OCI-M1 (cell line): Measurements from ENCODE around the gene PIK3R5.

Source experiments
- DNase-seq: peaks from one replicate; lab custom pipeline; 2025; lab: John Stamatoyannopoulos, UW

The PIK3R5 gene

GRCh38 chr17:8879410-8879809 lies 86.1 kb downstream of the PIK3R5 start:
- DNase-seq: no peak

GRCh38 chr17:8877984-8878383 lies 87.5 kb downstream of the PIK3R5 start:
- no peak for DNase-seq

- no peak for DNase-seq
These were observed 89.5 kb downstream of the PIK3R5 start for GRCh38 chr17:8875957-8876356.

DNA sequence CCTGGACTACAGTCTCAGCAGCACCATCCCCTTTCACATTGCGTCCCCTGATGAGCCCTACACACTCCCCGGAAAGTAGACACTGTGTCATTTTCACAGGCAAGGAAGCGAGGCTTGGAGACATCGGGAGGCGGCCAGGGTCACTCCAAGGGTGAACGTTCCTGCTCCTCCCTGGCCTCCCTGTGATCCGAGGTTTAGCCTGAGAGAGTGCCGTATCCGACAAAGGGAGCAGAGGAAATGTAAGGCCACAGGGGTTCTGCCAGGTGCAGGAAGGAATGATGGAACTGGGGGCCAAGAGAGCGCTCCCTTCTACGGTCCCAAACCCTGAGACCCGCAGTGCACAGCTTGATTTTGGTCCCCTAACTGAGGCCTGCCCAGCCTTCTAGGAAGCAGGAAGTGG lies 90.1 kb downstream of the PIK3R5 start:
- no peak for DNase-seq

- DNase-seq: no peak
These were observed 91.4 kb downstream of the PIK3R5 start for GRCh38 chr17:8873801-8874715.

DNA sequence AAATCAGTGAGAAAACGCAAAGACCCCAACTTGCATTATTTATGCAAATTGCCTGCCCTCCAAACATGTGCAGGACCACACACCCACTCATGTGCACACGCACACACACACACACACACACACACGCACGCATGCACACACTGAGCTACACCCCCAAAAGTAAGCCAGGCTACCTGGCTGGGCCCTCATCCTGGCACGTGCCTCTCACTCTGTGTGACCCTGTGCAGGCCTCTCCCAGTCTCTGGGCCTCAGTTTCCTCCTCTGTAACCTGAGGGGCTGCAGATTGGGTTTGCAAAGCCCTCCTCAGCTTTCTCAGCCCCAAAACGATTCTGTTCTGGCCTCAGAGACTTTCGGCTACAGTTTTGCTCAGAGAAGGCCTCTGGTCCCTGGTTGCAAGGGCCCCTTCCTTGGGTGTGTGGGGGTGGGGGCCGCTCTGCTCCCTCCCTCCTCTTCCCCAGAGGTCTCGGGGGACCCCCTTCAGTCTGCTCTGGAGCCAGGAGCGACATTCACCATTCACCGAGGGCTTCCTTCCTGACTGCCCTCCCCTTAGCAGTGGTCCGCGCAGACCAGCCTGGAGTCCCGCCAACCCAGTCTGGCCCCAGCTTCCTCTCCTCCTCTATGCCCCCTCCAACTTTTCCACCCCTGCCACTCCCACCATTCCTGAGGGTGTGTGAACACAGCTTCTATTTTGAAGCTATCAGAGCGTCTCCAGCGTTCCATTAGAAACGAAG lies 92.6 kb downstream of the PIK3R5 start:
- no peak for DNase-seq

DNA sequence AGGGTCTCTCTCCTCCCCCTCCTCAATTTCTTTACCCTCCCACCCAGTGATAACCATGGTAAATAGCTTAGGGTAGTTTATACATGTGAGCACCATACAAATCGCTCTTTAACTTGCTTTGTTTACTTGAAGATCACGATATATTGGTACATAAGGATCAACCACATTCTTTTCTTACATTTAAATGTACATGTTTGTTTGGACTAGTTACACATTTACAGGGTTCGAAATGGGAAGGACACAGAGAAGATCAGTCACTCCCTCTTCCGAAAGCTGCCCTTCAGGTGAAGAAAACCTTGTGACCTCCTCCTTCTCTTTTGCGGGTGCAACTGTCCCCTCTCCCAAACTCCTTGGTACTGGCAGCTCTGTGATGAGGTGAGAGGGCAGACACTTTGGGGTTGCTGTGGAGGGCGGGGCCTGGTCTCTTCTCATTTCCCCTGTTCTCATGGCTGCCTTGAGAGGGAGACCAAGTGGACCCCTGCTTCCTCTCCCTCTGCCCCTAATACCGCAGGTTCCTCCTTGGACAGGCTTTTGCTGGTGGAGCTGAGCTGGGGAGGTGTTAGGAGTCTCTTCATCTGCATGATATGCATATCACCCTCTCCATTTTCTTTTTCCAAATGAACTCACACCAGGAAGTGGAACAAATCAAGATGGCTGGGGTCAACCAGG lies 93.3 kb downstream of the PIK3R5 start:
- no peak for DNase-seq

DNA sequence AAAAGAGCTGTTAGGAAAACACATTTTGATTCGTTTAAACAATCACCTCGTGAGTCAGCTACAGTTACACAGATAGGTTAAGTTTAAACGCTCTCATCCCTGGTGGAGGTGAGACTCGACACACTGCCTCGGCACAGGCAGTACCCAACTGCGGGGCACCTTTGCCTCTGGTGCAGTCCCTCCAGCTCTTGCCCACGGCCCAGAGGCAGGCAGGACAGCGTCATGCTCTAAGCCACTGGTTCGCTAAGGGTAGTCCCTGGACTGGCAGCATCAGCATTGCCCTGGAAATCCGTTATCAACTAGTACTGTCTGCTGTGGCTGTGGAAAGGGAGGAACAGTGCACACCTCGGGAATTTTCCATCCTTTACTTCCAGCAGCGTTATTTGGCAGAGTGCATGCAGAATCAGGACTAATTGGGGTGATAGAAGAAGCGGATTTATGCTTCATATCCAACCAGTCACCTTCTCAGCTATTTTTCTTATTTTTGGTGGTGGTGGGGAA lies 94.4 kb downstream of the PIK3R5 start:
- DNase-seq: no peak

- DNase-seq: no peak
These were observed 95.0 kb downstream of the PIK3R5 start for GRCh38 chr17:8870406-8871040.

DNA sequence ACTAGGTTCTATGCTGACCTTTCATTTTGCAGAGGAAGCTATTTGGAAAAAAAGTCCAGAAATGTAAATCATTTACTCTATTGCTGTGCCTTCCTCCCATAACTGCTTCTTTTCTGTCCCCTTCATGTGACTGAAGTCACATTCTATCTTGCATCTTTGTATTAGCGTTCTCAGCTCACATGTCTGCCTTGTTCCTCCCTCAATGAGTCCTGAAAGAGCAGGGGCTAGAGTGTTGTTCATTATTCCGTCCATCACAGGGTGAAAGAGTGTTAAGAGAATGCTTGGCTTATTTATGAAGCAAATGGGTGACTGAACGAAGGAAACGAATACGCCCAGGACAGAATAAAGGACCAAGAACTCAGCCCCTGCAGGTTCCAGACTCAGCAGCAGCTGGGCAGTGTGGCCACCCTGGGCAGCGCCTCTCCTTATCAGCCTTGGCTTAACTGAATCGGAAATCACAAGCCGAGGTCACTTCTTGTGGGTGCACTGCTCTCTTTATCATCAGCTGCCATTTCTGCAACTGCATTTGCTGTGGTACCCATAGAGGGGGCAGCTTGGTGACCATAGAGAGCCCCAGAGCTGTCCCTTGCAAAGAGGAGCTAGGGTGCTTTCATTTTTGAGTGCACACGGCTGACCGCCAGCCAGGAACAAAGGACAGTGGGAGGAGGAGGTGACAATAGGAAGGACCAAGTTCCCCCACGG lies 96.2 kb downstream of the PIK3R5 start:
- peak; percentile 56 for DNase-seq

DNA sequence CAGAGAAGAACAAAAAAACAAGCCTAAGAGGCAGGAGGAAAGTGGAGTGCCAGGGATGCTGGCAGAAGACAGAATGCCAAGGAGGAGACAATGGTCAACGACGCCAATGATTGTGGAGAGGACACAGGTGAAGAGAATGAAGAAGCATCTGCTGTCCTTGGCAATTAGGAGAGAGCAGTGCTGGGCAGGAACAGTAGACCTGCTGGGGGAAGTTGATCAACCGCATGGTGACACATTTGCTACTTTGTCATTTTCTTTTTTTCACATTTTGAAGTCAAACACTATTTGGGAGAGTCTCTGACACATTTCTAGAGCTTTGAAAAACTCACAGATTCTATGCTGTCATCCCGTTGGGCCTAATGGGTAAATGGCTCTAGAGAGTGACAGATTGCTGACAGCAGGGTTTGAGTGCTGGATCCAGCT lies 97.0 kb downstream of the PIK3R5 start:
- peak; percentile 44 for DNase-seq

DNA sequence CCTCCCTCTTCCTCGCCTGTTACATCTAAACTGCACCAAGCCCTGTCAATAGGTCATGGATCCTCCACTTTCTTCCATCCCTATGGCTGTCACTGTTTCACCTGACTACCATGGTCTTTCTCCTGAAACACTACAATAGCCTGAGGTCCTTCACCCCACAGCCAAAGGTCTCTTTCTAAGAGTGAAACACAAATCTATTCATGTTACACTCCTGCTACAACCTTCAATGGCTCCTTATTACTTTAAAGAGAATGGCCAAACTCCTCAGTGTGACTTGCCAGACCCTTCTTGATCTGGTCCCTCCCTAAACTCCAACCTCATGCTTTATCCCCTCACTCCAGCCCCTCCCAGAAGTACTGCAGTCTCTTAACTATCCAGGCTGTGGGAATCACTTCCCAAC lies 97.4 kb downstream of the PIK3R5 start:
- DNase-seq: no peak

GRCh38 chr17:8867361-8867981 lies 98.0 kb downstream of the PIK3R5 start, which contains the start of gene PIK3R6:
PIK3R6 (minus strand) TSS chr17:8867674; CDS start chr17:8849794, 17,880 bp downstream.
- peak; percentile 15 for DNase-seq

- DNase-seq: no peak
These were observed 99.7 kb downstream of the PIK3R5 start for GRCh38 chr17:8865811-8866210.

DNA sequence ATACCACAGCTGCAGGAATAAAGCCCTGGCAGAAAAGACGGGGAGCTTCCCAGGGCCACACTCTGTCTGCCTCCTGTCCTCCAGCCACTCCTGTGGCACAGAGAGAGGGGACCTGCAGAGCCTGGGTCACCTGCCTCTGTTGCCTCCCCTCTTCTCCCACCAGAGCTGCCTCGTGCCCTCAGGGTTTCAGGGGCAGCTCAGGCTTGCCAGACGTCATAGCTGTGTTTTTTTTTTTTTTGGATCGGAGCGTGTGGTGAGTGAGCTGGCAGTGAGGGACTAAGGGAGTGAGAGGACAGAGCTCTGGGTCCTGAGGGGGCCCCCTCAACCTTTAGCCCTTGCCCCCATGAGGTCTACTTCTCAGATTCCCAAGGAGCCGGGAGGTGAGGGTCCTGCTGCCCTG lies 100.1 kb downstream of the PIK3R5 start:
- DNase-seq: no peak

DNA sequence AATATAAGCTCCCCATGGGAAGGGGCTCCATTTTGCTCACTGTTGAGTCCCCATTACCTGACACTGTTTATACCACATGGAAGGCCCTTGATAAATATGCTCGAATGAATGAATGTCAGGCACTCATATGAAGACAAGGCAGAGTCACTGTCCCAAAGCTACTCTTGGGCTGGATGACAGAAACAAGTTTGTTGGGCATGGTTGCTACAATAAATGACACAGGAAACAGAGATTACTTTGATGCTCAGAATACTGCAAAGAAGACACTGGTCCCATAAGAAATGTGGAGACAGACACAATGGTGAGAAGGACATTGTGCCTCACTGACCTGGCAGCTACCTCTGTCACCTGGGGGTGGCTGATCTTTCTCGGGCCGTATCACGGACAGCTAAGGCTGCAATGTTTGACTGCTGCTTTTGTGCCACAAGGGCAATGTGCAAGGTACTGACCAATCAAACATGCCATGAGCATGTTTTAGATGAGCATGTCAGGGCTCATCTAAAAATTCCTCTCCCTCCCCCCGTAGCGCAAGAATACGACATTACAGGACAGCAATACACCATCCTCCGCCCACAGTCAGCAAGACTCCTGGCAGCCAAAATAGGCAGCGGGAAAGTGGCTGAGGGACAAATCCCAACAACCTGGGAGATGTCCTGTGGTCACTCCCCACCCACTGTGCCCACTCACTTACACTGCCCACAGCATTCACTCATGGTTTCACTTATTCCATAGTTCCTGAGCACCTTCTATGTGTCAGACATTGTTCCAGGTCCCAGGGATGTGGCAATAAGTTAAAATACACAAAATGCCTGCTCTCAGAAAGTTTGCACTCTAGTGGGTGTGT lies 103.1 kb downstream of the PIK3R5 start:
- DNase-seq: no peak

GRCh38 chr17:8861495-8862181 lies 103.9 kb downstream of the PIK3R5 start:
- peak; percentile 61 for DNase-seq

GRCh38 chr17:8859804-8860430 lies 105.6 kb downstream of the PIK3R5 start:
- DNase-seq: no peak
